KOPT-K1 (cell line): Measurements from ENCODE around the gene ZNF724.
"Not testable (repeated sequence)": the region's sequence is repeated elsewhere in the genome, so short reads cannot be mapped to it uniquely, and the experiment has no call there.

Experiments used
- H3K27ac ChIP-seq: fragments of 200-600 bp; sonication (generic); 2 replicates; pipeline ENCODE4 v1.5.1; 2016; ENCODE audit warnings: antibody characterized with exemption, mild to moderate bottlenecking, low read depth, low read length; ENCODE audit not compliant: poor library complexity, severe bottlenecking
- H3K36me3 ChIP-seq: fragments of 200-600 bp; sonication (generic); 2 replicates; pipeline ENCODE4 v1.5.1; 2017; ENCODE audit warnings: antibody characterized with exemption, mild to moderate bottlenecking, low read length, moderate library complexity; ENCODE audit not compliant: insufficient read depth
- H3K9me3 ChIP-seq: fragments of 200-600 bp; sonication (generic); 2 replicates; pipeline ENCODE4 v1.5.1; 2017; ENCODE audit warnings: antibody characterized with exemption, low read length, mild to moderate bottlenecking; ENCODE audit not compliant: insufficient read depth, poor library complexity, severe bottlenecking

The ZNF724 gene

GRCh38 chr19:23262920-23263319 lies 12.7 kb upstream of the ZNF724 start:
- peaks cover 94% of the 10 kb centered on the region for H3K36me3 ChIP-seq
- no peaks in the 10 kb centered on the region for H3K9me3 ChIP-seq
- no peak overlapping the region for H3K27ac ChIP-seq

GRCh38 chr19:23261496-23262020 lies 11.4 kb upstream of the ZNF724 start:
- Histone ChIP-seq H3K9me3 (no peaks in the 10 kb centered on the region), H3K27ac (no peak overlapping the region), H3K36me3 (peaks cover 88% of the 10 kb centered on the region)

GRCh38 chr19:23260956-23261355 lies 10.8 kb upstream of the ZNF724 start:
- no peak overlapping the region for H3K27ac ChIP-seq

DNA sequence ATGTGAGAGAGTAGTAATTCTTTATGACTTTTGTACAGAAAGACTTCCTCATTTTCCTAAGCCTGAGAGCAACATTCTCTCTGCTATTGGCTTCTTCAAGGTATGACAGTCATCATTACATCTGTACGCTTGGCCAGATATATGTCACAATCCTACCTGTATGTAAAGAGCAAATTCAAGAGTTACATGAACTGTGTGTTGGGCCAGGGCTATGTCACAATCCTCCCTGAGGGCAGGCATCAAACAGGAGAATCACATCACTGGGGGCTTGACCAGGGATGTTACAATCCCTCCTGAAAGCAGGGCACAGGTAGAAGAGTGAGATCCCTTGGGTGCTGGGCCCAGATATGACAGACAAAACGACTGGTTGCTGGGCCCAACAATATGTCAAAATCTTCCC lies 9.8 kb upstream of the ZNF724 start:
- H3K9me3 ChIP-seq = no peaks in the 10 kb centered on the region
- no peak overlapping the region for H3K27ac ChIP-seq
- H3K36me3 ChIP-seq = peaks cover 85% of the 10 kb centered on the region

More at GRCh38 chr19:23260956-23261355, 10.8 kb upstream of the ZNF724 start:
- Histone ChIP-seq H3K36me3 (peaks cover 88% of the 10 kb centered on the region), H3K9me3 (no peaks in the 10 kb centered on the region)

- Histone ChIP-seq H3K36me3 (peaks cover 43% of the 10 kb centered on the region), H3K9me3 (no peaks in the 10 kb centered on the region), H3K27ac (no peak overlapping the region)
These were observed 5.5 kb upstream of the ZNF724 start for GRCh38 chr19:23255700-23256099.

DNA sequence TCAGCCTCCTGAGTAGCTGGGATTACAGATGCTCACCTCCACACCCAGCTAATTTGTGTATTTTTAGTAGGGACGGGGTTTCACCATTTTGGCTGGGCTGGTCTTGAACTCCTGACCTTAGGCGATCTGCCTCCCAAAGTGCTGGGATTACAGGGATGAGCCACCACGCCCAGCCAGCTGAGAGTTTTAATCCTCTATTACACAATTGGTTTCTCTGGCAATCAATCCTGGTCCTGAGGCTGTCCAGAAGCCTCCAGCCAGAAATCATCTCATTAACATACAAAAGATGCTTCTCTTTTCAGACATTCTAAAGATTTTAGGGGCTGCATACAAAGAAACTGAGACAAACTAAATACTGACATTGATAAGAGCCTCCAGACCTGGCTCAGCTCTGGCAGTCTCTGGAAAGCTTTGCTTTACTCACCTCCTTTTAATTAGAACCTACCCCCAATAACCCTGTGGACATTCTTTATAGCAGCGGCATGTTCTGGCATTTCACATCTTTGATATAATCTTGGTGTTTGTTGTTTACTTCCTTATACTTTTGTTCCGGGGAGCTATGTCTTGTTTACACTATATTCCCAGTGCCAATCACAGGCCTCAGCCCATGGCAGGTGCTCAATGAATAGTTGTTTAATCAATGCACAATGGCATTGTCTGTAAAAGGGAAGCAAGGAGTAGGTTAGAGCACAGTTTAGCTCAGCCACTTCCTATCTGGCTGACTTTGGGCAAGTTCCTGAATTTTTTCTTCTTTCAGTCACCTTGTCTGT lies 4.1 kb upstream of the ZNF724 start:
- H3K36me3 ChIP-seq = peaks cover 30% of the 10 kb centered on the region
- peaks cover under 1% of the 10 kb centered on the region for H3K9me3 ChIP-seq
- no peak overlapping the region for H3K27ac ChIP-seq

DNA sequence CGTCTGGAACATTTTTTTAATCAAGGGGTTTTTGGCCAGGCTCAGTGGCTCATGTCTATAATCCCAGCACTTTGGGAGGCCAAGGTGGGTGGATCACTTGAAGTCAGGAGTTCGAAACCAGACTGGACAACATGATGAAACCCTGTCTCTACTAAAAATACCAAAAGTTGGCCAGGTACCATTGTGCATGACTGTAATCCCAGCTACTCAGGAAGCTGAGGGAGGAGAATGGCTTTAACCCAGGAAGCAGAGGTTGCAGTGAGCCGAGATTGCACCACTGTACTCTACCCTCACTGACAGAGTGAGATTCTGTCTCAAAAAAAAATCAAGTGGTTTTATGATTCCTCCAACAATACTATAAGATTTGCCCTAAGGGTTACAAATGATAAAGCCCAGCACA lies 3.1 kb upstream of the ZNF724 start:
- Histone ChIP-seq H3K9me3 (peaks cover 11% of the 10 kb centered on the region), H3K36me3 (peaks cover 26% of the 10 kb centered on the region)
- H3K27ac ChIP-seq = not testable (repeated sequence)

- H3K36me3 ChIP-seq = peaks cover 99% of the 10 kb centered on the region
- peaks cover 100% of the 10 kb centered on the region for H3K9me3 ChIP-seq
- H3K27ac ChIP-seq = no peak overlapping the region
These were observed 8.8 kb downstream of the ZNF724 start for GRCh38 chr19:23241419-23241818.

DNA sequence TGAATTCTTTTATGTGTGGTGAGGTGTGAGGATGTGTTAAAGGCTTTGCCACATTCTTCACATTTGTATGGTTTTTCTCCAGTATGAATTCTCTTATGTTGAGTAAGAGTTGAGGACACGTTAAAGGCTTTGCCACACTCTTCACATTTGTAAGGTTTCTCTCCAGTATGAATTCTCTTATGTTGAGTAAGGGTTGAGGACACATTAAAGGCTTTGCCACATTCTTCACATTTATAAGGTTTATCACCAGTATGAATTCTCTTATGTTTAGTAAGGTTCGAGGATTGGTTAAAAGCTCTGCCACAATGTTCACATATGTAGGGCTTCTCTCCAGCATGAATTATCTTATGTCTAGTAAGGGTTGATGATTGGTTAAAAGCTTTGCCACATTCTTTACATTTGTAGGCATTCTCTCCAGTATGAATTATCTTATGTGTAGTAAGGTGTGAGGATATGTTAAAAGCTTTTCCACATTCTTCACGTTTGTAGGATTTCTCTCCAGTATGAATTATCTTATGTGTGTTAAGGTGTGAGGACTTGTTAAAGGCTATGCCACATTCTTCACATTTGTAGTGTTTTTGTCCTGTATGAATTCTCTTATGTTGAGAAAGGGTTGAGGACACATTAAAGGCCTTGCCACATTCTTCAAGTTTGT lies 27.1 kb downstream of the ZNF724 start:
- H3K36me3 ChIP-seq = peaks cover 98% of the 10 kb centered on the region
- H3K27ac ChIP-seq = no peak overlapping the region
- peaks cover 98% of the 10 kb centered on the region for H3K9me3 ChIP-seq

DNA sequence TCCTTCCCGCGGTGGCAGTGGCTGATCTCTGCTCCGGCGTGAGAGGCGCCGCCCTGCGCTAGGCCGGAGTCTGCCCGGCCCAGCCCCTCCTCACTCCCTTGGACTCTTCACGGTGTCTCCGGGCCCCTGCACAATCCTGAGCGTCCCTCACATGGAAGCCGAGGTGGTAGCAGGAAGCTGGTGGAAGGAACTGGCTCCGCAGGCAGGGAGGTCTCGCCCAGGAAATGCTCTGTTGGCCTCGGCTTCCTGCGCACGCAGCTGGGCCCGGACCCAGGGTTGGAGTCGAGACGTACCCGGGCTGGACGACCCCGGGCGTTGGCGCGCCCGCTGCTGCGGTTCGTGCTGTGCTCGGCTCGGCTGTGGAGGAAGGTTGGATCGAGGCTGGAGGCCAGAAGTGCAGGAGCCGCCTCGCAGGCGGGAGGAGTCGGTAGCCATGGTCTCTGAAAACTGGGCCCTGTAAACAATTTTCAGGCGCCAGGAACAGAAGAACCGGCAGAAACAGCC lies 46.3 kb downstream of the ZNF724 start:
- Histone ChIP-seq H3K36me3 (no peaks in the 10 kb centered on the region), H3K27ac (no peak overlapping the region), H3K9me3 (peaks cover 23% of the 10 kb centered on the region)

DNA sequence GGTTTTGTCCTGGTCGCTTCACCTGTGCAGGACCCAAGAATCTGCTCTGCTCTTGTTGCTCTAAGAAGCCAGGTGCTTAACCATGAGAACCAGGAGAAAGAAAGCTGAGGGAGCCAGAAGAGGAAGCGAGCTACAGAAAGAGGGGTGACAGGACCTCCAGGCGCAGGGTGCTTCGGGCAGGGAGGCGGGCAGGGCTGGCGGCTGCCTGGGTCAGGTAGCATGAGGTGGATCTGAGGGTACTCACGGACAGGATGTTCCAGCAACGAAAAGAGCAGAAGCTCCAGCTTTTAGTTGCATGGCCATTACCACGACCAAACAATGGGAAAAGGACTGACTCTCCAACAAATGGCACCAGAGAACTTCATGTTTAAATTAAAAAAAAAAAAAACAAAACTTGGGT lies 59.9 kb downstream of the ZNF724 start:
- Histone ChIP-seq H3K9me3 (peaks cover 25% of the 10 kb centered on the region), H3K27ac (no peak overlapping the region), H3K36me3 (no peaks in the 10 kb centered on the region)

DNA sequence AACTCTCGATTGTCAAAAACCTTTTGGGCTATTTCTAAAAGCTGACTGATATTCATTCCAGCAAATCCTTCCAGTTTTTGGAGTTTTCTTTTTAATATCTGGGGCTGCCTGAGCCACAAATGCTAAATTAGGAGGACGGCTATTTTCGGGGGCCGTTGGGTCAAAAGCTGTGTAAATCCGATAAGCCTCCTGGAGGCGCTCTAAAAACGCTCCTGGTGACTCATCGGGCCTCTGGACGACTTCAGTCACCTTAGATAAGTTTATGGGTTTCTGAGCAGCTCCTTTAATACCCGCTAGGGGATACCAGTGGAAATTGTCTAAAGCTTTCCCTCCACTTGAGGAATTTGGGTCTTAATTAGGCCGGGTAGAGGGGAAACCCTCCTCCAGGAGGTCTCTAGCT lies 66.9 kb downstream of the ZNF724 start:
- no peak overlapping the region for H3K27ac ChIP-seq
- H3K36me3 ChIP-seq = no peaks in the 10 kb centered on the region
- H3K9me3 ChIP-seq = peaks cover 25% of the 10 kb centered on the region
